Dedifferentiated amniotic fluid mesenchymal stem cell (primary cell): ENCODE data around the gene AUNIP.

Source experiments
- DNase-seq: peaks from one replicate; pipeline ENCODE4 v3.0.0-alpha.2; 2016; ENCODE audit errors: extremely low spot score

The AUNIP gene, protein sequence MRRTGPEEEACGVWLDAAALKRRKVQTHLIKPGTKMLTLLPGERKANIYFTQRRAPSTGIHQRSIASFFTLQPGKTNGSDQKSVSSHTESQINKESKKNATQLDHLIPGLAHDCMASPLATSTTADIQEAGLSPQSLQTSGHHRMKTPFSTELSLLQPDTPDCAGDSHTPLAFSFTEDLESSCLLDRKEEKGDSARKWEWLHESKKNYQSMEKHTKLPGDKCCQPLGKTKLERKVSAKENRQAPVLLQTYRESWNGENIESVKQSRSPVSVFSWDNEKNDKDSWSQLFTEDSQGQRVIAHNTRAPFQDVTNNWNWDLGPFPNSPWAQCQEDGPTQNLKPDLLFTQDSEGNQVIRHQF

DNA sequence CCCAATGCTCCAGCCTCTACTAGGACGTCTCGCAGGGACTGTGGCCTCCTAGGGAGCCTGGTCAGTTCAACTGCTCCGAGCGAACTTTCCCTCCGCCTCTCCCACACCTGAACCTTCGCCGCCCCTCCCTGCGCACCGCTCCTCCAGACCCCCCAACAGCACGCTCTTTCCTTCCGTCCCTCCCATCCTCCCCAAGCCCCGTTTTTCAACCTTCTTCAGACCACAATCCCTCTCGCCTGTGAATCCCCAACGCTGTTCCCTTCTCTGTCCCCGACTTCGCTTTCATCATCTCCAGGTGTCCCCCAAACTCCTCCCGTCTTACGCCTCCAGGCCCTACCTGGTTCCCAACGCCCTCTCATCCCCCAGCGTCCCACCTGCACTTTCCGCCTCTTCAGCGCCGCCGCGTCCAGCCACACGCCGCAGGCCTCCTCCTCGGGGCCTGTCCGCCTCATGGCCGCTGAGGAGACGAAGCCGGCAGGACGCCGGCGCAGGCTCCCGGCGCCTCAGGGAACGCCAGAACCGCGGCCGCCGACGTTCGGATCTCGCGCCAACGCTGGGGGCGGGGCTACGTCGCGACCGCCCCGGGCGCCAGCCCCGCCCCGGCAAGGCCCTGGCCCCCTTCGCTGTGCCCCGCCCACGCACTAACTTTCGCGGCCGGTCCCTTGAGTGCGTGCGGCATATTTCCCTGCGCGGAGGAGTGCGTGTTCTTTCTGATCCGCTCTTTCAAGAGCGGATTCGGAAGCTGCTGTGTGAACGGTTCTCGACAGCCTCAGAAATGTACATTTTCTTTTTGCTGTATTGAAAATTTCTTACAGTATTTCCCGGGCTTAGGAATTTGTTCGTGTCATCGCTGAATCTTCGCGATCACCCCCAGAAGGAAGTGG is at the start of gene AUNIP:
Gene AUNIP (minus strand): TSS at position 552 of the 884 bp plus-strand sequence. CDS start 100 bp downstream, at position 452.
- peak; percentile 77 for DNase-seq

DNA sequence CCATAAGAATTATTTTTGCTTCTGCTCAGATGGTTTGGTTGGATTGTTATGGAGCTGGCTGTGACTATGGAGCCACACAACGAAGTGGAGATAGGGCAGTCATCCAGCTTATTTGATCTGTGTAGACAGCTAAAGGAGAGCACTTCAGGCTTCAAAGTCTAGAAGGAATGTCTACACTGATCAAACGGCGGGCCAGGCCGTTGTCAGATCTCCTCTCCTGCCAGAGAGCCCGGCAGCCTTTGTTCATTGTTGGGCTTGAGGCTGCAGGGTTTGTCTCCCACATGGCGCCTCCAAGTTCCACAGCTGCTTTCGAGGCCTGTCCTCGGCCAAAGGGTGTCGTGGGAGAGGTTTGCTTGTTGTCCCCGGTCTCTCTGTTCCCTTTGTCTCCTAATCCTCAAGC is 49.8 kb upstream of the AUNIP start:
- no peak for DNase-seq

DNA sequence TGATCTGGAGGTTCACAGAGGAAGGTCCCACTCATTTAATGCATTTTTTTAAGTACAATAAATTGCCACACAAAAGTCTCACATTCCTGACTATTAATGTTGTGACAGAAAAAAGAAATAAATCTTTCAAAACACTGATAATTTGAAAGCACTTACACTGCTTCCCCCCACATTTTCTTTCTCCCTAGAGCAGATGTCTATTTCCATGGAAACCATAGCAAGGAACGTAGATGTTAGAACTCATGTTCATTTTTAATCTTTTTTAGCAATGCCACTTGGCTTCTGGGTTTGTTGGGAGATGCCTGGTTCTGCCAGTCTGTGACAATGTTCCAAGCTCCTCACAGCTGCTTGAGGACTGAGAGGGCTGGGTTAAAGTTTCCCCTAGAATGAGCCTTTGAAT is 48.9 kb upstream of the AUNIP start:
- DNase-seq = no peak

DNA sequence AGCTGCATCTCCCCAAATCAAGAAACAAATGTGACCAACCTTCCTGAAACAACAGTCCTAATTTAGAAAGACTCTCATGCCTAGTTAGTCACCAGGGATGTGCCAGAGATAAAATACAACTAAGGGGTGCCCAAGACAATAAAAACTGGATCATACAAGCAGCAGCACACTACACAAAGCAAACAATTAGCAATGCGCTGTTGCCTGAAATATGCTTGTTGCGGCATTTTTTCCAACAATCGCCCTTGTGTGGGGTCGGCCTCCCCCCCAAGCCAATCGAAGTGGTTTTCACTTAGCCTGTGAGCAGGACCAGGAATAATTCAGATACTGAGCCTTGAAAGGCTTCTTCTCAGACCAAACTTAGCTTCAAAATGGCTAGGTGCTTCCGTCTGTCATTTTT is 48.3 kb upstream of the AUNIP start:
- no peak for DNase-seq

DNA sequence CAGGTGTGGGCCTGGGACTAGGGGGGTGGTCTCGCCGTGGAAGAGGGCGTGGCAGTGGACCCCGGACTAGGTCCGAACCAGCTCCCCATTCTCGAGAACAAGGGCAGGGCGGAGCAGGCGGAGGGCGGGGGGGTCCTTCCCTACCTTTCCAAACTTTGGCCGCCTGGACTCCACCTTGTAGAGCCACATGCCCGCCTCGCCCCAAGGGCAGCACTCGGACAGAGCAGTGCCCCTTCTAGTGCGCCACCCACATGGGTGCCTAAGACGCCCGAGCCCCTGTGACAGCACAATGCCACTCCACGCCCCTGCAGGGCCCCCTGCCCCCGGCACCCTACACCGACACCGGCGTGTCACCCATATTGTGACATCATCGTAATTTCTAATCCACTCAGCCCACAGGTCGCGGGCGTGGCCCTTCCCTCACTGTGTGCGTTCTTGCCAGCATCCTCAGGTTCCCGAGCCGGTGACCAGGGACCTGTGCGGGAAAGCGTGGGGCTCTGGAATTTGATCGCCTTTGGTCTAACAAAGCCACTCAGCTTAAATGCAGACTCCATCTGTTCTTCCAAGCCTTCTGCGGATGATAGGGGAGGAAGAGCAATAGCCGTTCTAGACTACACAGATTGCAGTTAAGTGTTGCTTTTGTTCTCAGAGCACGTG is 47.5 kb upstream of the AUNIP start:
- DNase-seq = no peak

DNA sequence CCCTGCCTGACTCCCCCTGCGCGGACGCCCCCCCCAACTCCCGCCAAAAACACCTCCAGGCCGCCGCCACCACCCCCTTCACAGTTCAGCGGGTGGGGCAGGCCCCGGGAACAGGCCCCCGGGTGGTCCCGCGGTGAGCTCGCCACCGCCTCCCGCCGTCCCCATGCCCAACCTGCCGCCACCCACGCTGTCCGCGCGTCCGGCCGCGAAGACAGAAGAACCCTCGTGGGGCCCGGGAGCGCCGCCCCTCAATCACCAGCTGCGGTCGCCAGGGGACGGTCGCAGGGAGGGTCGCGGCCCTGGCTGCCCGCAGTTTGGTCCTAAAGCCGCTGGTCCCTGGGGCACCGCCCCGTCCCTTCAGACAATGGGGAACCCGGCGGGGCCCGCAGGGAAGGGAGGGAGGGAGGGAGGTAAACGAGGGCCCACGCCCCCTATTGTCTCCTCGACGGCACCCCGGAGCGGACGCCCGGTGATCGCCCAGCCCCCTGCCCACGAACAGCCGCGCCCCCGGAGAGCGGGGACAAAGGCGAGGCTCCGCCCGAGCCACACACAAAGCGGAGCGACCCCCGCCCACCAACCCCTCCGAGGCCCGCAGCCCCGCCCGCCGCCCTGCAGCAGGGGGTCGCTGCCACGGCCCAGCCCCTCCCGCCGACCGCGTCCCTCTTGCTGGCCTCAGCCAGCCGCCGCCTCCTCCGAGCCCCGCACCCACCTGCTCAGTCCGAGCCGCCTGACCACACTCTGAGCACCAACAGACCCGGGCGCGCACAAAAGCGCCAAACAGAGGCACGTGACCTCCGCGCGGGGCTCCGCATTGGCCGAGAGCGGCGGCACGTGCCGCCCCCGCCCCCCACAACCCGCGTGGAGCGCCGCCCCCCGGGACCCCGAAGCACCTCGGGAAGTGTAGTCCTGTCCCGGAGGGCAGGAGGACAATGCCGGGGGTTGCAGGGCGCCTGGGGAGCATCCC is 46.7 kb upstream of the AUNIP start, which contains the start of gene STMN1:
Gene STMN1 (minus strand): TSS at position 740 of the 964 bp plus-strand sequence. CDS start 1,743 bp downstream, outside the sequence.
- DNase-seq = peak; percentile 56

DNA sequence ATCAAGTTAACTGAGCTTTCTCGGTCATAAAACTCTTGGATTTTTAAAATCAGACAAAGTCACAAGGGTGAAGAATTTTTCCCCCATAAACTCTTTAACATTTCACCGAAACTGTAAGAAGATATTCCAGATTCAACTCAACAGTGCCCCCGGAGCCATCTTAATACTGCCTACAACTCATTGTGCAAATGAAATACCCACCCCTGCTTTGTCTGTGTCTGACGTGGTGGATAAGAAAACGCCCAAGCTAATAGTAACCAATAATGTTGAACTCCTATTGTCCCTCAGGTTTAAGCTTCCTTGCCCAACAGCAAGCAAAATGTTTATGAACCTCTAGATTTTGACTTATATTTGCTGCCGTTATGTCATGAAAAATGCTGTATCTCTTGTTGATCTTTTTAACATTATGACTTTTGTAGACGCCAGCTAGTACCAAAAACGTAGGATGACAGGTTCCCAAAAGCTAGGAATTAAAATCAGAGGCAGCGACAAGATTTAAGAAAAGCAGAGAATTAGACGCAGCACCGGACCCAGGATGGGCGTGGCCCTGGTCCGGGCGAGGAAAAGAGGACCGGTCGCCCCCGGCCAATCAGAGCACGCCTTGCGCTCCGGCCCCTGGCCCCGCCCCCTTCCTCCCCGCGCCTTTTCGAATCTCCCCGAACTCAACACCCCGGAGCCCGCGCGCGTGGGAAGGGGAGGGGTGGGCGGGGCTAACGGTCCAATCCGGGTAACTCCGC is 45.9 kb upstream of the AUNIP start:
- peak; percentile 75 for DNase-seq

DNA sequence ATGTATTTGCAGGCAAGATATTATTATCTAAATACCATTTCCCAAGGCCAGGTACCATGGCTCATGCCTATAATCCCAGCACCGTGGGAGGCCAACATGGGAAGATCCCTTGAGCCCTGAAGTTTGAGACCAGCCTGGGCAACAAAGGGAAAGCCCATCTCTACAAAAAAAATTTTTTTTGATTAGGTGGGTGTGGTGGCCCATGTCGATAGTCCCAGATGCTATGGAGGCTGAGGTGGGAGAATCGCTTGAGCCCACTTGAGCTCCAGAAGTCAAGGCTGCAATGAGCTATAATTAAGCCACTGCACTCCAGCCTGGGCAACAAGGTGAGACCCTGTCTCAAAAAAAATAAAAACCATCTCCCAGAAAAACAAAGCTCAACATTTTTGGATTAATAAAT is 44.7 kb upstream of the AUNIP start:
- no peak for DNase-seq

DNA sequence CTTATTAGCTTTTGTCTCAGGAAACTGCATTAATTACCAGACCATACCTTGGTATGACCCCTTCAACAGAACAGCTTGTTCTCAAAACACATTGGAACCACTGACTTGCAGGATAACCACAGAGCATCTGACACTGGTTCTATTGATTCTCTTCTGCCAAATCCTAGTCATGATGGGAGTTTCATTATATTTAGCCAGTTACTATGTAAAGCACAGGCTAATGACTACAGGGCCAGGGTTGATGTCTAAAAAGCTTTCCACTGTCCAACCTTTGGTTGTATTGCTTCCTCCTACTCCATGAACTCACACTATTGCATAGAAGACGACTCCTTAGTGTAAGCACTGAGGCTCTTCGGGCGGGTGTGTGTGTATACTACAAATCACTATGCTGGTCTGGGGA is 43.2 kb upstream of the AUNIP start:
- DNase-seq = no peak

DNA sequence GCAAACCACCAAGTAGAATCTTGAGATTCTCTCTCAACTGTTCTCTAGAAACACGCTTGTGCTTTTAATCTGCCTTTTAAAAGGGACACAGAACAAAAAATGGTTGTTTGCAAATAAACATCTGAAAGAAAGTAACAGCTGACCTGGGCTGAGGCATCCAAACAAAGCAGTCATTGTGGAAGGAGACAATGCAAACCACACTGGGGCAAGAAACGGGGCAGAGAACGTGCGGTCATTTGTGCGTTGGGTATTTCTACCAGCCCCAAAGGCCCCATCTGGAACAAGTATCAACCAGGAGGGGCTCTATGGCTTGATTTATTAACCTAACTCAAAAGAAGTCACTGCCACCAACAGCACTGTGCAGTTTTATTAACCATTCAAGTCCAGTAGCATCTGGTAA is 41.0 kb upstream of the AUNIP start:
- no peak for DNase-seq

DNA sequence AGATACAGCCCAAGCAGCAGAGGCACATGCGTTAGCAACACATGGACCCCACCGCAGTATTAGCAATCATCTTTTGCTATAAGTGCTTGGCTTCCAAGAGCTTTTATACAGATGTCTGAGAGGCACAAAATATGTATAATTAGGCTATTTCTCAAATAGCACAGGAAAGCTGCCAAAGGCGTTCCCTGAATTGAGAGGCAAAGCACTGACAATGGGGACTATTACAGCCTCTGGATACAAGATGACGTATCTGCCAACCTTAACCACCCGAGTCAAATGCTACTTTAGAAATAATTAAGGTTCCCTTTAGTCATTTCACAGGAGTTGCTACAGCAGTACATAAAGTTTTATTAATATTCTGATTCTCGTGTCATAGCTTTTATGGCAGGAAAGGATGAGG is 40.5 kb upstream of the AUNIP start:
- no peak for DNase-seq

DNA sequence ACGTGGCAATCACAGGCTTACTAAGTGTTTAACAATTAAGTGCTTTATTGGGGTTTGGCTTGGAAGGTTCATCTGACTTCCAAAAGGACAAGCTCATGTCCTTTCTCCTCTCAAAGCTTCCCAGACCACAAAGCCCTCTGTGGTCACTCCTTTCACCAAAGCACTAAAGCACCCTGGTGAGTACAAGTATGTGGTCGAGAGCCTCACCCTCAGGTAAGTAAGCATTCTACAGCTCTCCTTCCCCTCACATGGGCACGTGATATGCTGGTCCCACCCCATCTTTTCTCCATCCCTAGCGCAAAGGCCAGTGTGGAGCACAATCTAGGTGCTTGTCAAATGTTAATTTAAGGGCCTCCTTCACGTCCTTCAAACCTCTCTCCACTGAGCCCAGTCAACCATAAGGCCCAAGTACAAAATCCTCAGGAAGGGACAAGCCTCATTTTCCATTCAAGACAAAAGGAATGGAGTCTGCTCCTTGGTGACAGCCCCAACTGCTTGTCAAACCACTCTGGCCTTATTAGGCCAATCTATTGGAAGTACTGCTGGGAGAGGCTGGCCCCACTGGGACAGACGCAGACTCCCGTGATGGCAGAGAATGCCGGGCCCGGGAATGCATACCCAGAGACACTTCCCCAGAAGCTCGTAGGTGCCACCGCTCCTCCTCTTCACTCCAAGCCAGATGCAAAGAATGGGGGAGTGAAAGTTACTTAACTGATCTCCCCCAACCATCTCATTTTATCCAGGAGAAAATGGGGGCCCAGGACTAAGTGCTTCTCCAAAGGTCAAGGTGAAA is 39.2 kb upstream of the AUNIP start:
- no peak for DNase-seq

DNA sequence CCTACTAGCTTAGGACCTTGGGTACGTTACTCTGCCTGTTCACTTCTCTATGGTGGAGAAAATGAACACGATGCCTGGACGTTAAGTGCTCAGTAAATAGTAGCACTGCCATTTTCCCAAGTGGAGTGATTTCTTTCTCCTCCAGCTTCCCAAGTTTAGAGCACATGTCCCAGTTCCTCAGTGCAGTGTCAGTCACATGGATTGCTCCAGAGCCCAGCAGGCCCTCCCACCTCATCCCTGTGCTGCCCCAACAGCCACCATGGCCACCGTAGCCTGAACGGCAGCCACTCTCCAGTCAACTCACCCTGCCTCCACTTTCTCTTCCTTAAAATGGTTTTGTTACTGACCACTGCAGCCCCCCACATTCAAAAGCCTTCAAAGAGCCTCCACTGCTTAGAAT is 38.5 kb upstream of the AUNIP start:
- DNase-seq = no peak

DNA sequence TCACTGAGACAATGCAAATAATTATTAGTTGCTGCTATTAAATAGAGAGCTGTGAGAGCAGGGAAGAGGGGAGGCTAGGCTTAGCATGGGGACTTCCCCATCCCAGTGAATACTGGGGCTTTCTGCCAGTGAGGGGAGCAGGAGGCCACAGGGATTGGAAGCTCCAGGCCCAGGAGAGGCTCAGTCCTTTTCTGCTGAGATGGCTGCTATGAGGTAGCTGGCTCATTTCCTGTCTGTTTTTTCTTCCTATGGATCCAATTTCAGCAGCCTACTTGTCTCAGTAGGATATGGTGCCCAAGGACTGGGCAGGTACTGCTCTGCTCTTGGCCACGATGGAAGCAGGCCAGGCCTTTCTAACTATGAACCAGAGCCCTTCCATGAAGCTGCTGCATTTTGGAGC is 37.0 kb upstream of the AUNIP start:
- no peak for DNase-seq

DNA sequence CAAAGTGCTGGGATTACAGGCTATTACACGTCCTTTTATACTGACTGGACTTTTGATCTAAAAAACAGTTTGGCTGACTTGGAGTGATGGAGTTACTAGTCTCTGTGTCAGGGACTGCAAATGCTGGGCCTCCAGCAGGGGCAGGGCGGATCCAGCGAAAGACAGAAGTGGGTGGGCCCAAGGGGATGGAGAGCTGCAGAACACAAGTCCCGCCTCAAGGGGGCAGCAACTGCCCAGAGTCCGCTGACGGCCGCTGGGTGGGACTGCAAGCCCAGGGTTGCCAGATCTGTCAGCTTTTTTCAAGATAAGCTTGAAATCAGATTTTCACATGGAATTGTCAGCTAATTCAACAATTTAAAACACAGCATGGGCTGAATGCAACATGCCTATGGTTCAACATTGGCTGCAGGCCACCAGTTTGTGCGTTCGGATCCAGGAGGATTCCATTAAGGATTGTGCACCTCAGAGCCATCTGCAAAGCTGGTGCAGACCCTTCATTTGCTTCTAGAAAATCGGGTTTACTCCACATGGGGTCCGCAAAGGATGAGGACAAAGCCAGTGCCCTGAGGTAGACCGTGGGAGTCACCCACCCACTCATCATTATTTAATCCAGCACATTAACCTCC is 36.2 kb upstream of the AUNIP start:
- DNase-seq = peak; percentile 92

DNA sequence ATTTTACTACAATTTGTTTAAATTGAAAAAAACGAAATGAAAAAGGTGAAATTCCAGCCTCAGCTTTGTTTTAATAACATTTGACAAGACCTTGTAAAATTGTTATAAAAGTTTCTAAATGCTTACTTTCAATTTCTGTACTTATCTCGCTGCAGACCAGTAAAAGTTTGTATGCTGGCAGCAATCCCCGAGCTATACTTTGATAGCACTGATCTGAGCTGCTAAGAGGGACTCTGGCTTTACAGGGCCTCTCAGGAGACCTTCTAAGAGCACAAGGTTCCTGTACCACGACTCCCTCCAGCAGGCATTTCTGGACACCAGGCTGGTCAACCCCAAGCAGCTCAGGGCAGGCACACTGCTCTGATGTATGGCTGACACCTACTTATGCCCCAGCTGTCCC is 33.9 kb upstream of the AUNIP start:
- DNase-seq = no peak

DNA sequence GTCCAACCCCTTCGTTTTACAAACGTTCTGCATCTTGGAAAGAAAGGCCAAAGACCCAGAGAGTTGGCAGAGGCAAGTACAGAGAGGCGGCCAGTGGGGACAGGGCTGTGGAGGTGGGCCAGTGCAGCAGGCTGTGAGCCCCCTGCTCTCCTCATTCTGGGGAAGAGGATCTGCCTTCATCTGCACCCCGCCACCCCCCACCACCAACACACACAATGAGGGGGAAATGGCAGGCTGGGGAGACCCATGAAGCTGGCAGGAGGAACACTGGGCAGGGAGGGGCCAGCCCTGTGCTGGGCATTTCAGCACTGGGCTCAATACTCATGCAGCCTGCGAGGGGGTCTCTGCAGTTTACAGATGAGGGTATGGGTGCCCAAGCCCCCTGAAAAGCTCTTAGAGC is 32.3 kb upstream of the AUNIP start:
- DNase-seq = no peak

DNA sequence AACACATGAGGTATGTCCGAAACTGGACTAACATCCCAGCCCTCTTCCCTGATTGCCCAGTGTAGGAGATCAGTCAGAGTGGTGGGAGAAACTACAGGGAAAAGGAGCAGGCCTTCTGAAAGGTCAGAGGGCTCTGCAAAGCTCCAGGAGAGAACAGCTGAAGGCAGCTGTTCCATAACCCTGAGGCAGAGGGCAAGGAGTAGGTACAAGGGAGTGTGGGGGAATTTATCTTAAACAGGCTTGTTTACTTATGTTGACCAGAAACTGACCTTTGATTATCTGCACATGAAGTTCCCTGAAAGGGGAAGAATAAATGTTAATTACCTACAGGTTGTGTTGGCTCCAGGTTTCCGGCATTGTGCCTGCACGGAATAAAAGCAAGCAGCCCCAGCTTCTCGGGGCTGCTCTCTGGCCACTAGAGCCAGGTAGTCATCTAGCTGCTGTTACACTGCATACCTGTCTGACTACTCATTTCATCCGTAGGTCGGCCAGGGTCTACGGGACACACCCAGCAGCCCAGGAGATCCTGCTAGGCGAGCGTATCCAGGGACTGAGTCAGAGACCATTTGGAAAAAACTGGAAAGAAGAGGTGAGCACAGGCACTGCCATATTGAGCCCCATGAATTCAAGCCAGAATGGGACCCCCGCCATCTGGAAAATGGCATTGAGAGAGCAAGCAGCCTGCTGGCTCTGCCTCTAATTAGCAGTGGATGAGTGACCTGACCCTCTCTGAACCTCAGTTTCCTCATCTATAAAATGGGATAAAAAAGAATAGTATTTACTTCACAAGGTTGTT is 31.2 kb upstream of the AUNIP start:
- DNase-seq = no peak
